CD4-positive, alpha-beta T cell treated with Interleukin-15 for 1 hour (primary cell): ENCODE measurements around the gene TDP2.
A peak's percentile ranks its signal among the peaks of the same experiment; 100 is the strongest.
"Not testable (repeated sequence)": the region's sequence is repeated elsewhere in the genome, so short reads cannot be mapped to it uniquely, and the experiment has no call there.

ENCODE experiments used
- DNase-seq: peaks from one replicate; pipeline ENCODE4 v3.0.0-alpha.2; 2020

The TDP2 gene

GRCh38 chr6:24678792-24679352 lies 12.2 kb upstream of the TDP2 start:
- not testable (repeated sequence) for DNase-seq

DNA sequence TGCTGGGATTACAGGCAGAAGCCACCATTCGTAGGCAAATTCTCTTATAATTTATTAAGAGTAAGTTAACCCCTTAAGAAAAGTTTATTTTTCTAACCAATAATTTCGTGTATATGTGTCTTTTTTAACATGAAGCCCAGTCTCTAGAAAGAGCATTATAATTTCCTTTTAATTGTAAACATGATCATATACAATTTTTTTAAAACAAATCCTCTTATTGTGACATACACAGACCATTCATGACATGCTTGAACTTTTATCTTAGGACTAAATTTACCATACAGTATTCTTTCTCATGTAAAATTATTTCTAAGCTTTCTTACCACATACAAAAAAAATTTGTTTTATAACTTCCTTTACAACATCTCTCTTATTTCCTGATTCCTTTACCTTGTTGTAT lies 6.9 kb upstream of the TDP2 start:
- DNase-seq: no peak

DNA sequence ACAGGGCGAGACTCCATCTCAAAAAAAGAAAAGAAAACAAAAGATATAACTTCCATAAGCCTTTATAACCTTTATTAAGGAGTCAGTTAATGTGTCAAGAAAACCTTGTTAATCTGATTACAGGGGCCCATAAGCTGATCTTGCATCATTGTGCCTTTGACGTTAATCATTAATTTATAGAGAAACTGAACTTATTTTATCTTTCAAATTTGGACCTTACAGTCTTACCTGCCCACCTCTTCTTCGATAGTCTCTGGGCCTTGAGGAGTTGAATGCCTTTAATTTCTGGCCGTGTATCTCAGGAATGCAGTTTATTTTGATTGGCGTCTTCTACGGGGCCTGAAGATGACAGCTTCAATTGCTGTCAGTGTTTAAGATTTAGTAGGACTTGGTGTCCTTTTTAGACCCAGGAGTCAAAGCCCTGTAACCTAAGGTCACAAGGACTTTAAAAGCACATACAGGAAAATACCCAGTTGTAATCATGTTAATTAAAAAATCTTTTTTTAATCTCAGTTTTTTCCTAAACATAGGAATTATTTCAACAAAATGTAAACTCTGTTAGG lies 6.0 kb upstream of the TDP2 start:
- no peak for DNase-seq

DNA sequence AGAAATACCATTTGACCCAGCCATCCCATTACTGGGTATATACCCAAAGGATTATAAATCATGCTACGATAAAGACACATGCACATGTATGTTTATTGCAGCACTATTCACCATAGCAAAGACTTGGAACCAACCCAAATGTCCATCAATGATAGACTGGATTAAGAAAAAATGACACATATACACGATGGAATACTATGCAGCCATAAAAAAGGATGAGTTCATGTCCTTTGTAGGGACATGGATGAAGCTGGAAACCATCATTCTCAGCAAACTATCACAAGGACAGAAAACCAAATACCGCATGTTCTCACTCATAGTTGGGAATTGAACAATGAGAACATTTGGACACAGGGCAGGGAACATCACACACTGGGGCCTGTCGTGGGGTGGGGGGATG lies 4.4 kb upstream of the TDP2 start:
- not testable (repeated sequence) for DNase-seq

- not testable (repeated sequence) for DNase-seq
Measured at GRCh38 chr6:24670492-24670891, 3.8 kb upstream of the TDP2 start.

GRCh38 chr6:24668997-24669361 lies 2.3 kb upstream of the TDP2 start:
- no peak for DNase-seq

DNA sequence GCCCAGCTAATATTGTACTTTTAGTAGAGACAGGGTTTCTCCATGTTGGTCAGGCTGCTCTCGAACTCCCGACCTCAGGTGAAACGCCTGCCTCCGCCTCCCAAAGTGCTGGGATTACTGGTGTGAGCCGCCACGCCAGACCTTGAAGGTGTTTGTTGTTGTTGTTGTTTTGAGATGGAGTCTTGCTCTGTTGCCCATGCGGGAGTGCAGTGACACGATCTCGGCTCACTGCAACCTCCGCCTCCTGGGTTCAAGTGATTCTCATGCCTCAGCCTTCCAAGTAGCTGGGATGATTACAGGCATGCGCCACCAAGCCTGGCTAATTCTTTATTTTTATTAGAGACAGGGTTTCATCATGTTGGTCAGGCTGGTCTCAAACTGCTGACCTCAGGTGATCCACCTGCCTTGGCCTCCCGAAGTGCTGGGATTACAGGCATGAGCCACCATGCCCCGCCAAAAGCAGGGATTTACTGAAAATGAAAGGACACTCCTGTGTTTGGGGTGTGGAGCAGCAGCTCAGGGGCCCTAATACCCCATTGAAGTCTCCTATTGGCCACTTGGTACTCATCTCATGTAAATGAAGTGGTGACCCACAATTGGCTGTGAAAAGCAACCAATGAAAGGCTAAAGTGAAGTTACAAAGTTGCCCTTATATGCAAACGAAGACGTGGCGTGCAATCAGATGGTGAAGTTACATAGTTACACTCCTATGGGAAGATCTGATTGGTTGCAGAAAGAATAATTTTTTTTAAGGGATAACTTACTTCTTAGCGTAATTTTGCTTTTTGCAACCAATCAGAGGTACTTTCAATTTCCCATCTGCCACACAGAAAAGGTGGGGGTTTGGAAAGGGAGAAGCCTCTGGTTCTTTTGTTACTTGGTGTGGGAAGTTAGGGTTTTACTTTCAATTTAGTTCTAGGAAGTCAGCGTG lies 1.6 kb upstream of the TDP2 start:
- DNase-seq: not testable (repeated sequence)

GRCh38 chr6:24667378-24667803 lies 692 bp upstream of the TDP2 start:
- no peak for DNase-seq

DNA sequence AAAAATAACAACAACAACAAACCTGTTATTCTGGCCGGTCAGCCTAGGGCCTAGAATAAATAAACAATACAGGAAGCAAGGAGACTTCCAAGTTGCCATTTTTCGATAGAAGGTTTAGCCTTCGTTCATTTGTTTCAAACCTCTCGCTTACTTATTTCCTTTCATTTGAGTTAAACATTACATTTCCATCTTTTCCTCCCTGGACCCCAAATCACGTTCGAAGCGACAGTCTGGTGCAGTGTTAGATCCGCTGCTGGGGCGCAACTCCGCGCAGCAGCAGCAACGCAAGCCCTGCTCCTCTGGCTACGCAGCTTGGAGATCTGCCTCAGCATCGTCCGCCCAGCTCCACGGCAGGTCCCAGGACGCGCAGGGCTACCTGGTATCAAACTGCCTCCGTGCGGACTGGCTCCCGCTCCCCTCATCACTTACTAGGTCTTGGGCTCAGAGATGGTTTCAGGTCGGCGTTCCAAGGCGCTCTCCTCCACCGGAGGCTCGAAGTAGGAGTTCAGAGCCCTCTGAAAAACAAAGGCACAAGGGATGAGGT lies 530 bp downstream of the TDP2 start:
- peak; percentile 41 for DNase-seq

- no peak for DNase-seq
Measured at GRCh38 chr6:24664046-24664987, 2.4 kb downstream of the TDP2 start.

DNA sequence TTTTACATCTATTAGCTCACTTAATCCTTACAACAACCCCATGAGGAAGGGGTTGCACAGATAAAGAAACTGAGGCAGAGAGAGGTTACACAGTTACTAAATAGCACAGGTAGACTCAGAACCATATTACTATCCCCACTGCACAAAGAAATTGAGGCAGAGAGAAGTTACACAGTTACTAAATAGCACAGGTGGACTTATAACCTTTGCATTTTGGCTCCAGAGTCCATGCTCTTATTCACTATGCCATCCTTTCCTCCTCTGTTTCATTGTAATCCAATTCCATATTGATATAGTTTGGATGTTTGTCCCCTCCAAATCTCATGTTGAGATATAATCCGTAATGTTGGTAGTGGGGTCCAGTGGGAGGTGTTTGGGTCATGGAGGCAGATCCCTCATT lies 3.5 kb downstream of the TDP2 start:
- DNase-seq: no peak

DNA sequence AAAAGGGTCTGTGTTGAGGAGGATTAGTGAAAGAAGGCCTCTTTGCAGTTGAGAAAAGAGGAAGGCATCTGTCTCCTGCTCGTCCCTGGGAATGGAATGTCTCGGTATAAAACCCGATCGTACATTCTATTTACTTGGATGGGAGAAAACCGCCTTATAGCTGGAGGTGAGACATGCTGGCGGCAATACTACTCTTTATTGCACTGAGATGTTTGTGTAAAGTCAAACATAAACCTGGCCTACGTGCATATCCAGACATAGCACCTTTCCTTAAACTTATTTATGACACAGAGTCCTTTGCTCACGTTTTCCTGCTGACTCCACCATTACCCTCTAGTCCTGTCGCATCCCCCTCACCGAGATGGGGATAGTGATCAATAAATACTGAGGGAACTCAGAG lies 4.5 kb downstream of the TDP2 start:
- no peak for DNase-seq

DNA sequence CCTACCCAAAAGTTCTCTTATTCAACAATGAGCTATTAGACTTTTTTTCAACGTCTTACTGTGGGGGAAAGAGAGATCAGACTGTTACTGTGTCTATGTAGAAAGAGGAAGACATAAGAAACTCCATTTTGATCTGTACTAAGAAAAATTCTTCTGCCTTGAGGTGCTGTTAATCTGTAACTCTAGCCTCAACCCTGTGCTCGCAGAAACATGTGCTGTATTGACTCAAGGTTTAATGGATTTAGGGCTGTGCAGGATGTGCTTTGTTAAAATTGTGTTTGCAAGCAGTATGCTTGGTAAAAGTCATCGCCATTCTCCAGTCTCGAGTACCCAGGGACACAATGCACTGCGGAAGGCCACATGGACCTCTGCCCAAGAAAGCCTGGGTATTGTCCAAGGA lies 4.9 kb downstream of the TDP2 start:
- DNase-seq: not testable (repeated sequence)

DNA sequence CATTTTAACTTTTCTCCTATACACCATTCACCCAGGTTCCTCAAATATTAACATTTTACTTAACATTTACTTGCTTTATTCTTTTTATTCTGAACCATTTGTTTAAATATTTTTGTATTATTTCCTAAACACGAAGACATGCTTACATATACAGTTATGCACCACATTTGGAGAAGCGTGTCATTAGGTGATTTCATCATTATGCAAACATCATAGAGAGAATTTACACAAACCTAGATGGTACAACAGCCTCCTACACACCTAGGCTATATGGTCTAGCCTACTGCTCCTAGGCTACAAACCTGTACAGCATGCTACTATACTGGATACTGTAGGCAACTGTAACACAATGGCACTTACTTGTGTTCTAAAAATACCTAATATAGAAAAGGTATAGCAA lies 6.6 kb downstream of the TDP2 start:
- DNase-seq: no peak

GRCh38 chr6:24659561-24659960 lies 7.1 kb downstream of the TDP2 start:
- no peak for DNase-seq

DNA sequence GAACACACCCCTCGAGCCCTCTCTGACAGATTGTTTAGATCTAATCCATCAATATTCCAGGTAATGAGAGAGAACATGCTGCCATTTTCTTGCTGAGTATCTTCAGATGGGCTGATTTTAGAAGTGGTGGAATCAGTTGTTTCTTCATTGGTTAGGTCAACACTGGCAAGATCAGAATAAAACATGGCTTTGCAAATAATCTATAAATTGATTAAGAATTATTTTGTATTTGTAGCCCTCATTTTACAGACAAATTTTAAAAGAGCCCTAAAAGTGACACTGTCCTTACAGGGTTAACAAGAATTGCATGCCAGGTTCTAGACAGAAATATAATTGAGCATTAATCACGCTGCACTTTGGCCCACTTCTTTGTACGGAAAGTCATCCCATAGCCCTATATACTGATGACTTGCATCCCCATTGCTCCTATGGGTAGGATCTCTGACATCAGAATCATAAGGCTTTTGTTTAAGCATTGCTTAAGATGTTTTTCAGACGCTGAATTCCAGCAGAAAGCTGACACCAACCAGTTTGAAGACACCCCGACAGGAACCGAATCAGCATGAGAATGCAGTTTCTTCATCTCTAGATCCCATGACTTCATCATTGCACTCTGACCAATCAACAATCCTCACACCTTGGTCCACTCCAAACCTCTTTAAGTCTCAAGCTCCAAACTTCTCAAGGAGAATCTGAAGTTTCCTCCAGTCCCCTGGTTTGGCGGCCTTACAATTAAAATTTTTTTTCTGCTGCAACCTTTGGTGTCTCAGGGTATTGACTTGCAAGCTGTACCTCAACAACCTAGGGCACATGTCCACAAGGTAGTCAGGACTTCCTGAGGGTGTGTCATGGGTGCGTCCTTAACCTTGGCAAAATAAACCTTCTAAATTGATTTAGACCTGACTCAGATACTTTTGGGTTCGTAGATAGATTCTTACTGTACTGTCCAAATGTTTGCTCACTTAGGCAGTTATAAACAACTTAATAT lies 7.8 kb downstream of the TDP2 start:
- DNase-seq: no peak

GRCh38 chr6:24655215-24655614 lies 11.5 kb downstream of the TDP2 start:
- no peak for DNase-seq

DNA sequence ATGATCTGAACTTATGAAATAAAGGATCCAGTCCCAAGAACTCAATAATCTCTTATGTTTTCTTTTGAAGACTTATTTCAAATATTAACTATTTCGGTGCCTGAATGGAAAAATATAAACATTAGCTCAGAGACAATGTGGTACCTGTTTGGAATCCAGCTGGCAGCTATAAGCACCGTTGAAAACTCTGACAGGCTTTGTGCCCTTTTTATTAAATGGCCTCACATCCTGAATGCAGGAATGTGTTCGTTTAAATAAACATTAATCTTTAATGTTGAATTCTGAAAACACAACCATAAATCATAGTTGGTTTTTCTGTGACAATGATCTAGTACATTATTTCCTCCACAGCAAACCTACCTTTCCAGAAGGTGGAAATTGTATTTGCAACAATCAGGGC lies 16.3 kb downstream of the TDP2 start:
- no peak for DNase-seq

GRCh38 chr6:24649691-24650090 lies 17.0 kb downstream of the TDP2 start:
- no peak for DNase-seq

GRCh38 chr6:24648276-24648675 lies 18.4 kb downstream of the TDP2 start:
- no peak for DNase-seq

- DNase-seq: no peak
Measured at GRCh38 chr6:24646771-24647170, 19.9 kb downstream of the TDP2 start.

DNA sequence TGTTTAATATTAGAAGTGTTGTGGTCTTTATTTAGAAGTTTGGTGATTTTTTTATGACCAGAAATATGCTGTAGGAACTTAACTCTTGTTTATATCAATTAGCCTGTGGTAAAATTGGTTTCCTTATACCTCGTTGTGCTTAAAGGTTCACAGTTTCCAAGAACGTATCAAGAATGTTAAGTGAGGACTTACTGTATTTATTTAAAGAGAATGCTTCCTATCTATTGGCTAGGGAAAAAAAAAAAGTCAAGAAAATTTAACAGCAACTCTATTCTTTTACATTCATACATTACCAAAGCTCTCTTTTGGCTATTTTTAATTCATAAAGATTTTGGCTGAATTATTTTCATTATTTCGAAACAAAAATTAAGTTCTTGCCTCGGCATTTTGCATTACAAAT lies 22.3 kb downstream of the TDP2 start:
- no peak for DNase-seq
